NB4 (cell line): ENCODE data around the gene DOCK6.

Experiments
- DNase-seq: peaks from one replicate; pipeline ENCODE4 v3.0.0; 2010; ENCODE audit warnings: low read depth
- H3K4me3 ChIP-seq: one replicate; pipeline ENCODE4 v1.5.1; 2011; ENCODE audit warnings: mild to moderate bottlenecking, low read depth, low read length, moderate library complexity
- MYC ChIP-seq: IDR thresholded peaks from 2 replicates; pipeline ENCODE4 v1.6.1; 2011; ENCODE audit warnings: low read depth, low read length
- POLR2A ChIP-seq: IDR thresholded peaks from 2 replicates; pipeline ENCODE4 v1.6.1; 2011; ENCODE audit warnings: mild to moderate bottlenecking; ENCODE audit not compliant: insufficient read length; ENCODE audit errors: extremely low read depth
- TF ChIP-seq, protein P1 (sequence below): IDR thresholded peaks from one replicate; pipeline ENCODE4 v1.5.1; 2012; ENCODE audit warnings: low read depth, low read length
- TF ChIP-seq, protein P2 (sequence below): IDR thresholded peaks from 2 replicates; pipeline ENCODE4 v1.6.1; 2011; ENCODE audit warnings: low read depth, low read length

The DOCK6 gene

DNA sequence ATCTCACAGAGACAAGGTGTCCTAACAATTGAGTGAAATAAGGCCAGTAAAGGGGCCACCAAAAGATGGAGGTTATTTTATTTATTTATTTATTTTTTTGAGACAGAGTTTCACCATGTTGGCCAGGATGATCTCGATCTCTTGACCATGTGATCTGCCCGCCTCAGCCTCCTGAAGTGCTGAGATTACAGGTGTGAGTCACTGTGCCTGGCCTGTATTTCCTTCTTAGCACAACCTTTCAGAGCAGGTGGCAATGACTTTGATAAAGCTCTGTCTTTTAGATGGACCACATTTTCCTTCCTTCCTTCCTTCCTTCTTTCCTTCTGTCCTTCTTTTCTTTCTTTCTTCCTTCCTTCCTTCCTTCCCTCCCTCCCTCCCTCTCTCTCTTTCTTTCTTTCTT is 11.0 kb upstream of the DOCK6 start:
- DNase-seq = no peak
- no peak overlapping the region for H3K4me3 ChIP-seq
- TF ChIP-seq, protein P1, sequence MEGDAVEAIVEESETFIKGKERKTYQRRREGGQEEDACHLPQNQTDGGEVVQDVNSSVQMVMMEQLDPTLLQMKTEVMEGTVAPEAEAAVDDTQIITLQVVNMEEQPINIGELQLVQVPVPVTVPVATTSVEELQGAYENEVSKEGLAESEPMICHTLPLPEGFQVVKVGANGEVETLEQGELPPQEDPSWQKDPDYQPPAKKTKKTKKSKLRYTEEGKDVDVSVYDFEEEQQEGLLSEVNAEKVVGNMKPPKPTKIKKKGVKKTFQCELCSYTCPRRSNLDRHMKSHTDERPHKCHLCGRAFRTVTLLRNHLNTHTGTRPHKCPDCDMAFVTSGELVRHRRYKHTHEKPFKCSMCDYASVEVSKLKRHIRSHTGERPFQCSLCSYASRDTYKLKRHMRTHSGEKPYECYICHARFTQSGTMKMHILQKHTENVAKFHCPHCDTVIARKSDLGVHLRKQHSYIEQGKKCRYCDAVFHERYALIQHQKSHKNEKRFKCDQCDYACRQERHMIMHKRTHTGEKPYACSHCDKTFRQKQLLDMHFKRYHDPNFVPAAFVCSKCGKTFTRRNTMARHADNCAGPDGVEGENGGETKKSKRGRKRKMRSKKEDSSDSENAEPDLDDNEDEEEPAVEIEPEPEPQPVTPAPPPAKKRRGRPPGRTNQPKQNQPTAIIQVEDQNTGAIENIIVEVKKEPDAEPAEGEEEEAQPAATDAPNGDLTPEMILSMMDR = no peak
- no peak for TF ChIP-seq POLR2A
- TF ChIP-seq, protein P2, sequence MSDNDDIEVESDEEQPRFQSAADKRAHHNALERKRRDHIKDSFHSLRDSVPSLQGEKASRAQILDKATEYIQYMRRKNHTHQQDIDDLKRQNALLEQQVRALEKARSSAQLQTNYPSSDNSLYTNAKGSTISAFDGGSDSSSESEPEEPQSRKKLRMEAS = no peak
- no peak for TF ChIP-seq MYC

DNA sequence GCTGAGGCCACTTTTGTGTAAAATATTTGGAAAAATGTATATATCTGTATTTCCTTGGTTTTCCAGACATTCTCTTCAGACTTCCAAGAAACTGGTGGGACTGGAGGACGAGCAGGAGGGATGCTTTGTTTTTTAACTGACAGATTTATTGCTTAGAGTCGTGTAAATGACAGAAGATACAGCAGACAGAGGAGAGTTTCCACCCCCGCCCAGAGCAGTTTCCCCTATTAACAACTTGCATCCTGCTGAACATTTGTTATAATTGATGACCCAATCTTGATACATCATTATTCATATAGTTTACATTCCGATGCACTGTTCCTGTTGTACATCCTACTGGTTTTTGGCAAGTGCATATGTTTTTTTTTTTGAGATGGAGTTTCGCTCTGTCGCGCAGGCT is 7.1 kb upstream of the DOCK6 start:
- no peak overlapping the region for H3K4me3 ChIP-seq
- DNase-seq = no peak
- TF ChIP-seq POLR2A (no peak), MYC (no peak)
- TF ChIP-seq, protein P1 = no peak
- TF ChIP-seq, protein P2 = no peak

DNA sequence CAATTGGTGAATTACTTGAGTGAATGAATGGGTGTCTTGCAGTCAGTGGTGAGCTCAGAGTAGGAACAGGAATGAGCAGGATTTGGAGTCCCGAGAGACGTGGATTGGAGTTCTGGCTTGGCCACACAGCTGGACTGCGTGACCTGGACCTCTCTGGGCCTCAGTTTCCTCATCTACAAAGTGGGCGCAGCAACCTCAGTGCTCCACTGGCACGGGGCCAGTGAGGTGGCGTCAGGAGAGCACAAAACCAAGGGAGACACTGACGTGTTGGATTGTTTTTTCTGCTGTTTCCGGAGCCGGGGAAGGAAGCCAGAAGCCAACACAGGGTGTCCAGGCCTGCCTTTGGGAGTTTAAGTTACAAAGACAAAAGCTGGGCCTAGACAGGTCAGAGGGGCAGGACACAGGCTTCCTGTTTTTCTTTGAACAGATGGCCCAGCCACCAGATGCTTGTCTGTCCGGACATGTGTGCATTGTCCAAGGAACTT is 6.5 kb upstream of the DOCK6 start:
- DNase-seq = peak; percentile 47
- H3K4me3 ChIP-seq = no peak overlapping the region
- TF ChIP-seq, protein P1 = no peak
- TF ChIP-seq, protein P2 = no peak
- TF ChIP-seq POLR2A (no peak), MYC (no peak)

DNA sequence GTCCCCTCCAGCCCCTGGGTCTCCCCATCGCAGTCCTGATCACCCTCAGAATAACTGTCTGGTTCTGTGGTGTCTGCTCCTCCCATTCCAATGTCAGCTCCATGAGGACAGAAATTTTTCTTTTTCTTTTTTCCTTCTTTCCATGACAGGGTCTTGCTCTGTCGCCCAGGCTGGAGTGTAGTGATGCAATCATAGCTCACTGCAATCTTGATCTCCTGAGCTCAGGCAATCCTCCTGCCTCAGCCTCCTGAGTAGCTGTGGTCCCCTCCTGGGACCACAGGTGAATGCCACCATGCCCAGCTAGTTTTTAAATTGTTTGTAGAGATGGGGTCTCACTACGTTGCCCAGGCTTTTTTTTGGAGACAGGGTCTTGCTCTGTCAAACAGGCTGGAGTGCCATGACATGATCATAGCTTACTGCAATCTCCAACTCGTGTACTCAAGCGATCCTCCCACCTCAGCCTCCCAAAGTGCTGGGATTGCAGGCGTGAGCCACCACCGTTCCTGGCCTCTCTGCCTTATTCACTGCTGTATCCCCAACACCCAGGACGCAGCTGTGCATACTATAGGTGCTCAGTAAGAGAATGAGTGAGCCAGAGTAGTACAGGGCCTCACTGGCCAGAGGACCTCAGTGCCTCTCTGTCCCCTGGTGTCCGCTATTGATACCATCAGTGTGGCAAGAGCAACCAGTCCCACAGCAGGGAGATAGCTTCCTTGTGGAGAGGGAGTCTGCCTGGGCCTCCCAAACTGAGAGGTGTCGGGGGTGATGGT is 5.2 kb upstream of the DOCK6 start:
- TF ChIP-seq, protein P2 = no peak
- TF ChIP-seq, protein P1 = no peak
- TF ChIP-seq MYC (no peak), POLR2A (no peak)
- H3K4me3 ChIP-seq = no peak overlapping the region
- DNase-seq = no peak

DNA sequence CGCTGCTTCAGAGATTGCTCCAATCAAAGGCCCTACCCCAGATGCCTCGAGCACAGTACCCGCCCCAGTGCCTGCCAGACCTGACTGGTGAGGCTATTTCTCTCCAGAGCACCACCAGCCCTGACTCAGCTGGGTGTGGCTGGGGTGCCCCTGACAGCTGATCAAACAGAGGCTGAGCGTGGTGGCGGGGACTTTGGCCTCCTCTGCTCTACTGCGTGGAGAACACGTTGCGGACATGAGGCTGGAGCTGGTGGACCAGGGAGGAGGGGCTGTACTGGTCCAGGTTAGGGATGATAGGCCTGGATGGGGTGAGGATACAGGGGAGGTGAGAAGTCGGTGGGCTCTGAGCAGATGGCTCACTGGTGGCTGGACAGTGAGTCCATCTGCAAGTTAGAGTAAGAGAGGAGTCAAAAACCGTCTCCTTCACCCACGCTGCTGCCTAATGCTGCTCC is 3.5 kb upstream of the DOCK6 start:
- H3K4me3 ChIP-seq = no peak overlapping the region
- no peak for TF ChIP-seq MYC
- TF ChIP-seq, protein P1 = no peak
- TF ChIP-seq, protein P2 = no peak
- no peak for DNase-seq
